HCT116 (cell line): ENCODE measurements around the gene RABIF. TPM values are rescaled to one million over a fixed set of nuclear protein-coding genes. Genes with fewer than 3 reads are reported as not detected.

Source experiments
- ATAC-seq: fragments of 200-7000 bp; cut with Tn5 transposase; 2 replicates; pipeline ENCODE4 v1.9.1; 2020; ENCODE audit warnings: mild to moderate bottlenecking, moderate library complexity
- BruUV-seq: library from RNA; stranded (reverse); fragments of 400-500 nt; replicated peaks from 2 replicates; lab custom pipeline; 2021; lab: Mats Ljungman, UMichigan
- CTCF ChIA-PET: fragments of 300-600 bp; sonication (Branson Sonifier 250); formaldehyde crosslinking; loops from one replicate; lab custom pipeline; 2021; ENCODE audit warnings: antibody characterized with exemption; lab: Charles Lee
- POLR2A ChIA-PET: fragments of 300-600, 350-600 bp; sonication (Branson Sonifier 250); formaldehyde crosslinking; loops from one replicate; lab custom pipeline; 2021; ENCODE audit warnings: antibody characterized with exemption; lab: Charles Lee
- RAD21 ChIA-PET, 2 experiments: fragments of 300-600 bp; sonication (Branson Sonifier 250); formaldehyde crosslinking; loops; one replicate each; lab custom pipeline; 2023; ENCODE audit warnings: low total read pairs in 2 of 2; ENCODE audit not compliant: uncharacterized antibody in 2 of 2, unreplicated experiment in 2 of 2, low non-redundant PET in 1 of 2; lab: Charles Lee
- DNase-seq: peaks from one replicate; pipeline ENCODE4 v3.0.0-alpha.2; 2010; ENCODE audit warnings: low read depth, low spot score
- H2AFZ ChIP-seq: fragments of 200-600 bp; shearing (Covaris generic), sonication (generic); 2 replicates; pipeline ENCODE4 v1.6.1; 2017; ENCODE audit warnings: low read depth, mixed run types, mixed read lengths, antibody characterized with exemption, low read length; ENCODE audit not compliant: poor library complexity, severe bottlenecking
- H3K27ac ChIP-seq: 2 replicates; pipeline ENCODE4 v1.5.1; 2012; ENCODE audit warnings: low read depth, low read length
- H3K27me3 ChIP-seq: fragments of 200-600 bp; sonication (generic); 2 replicates; pipeline ENCODE4 v1.6.1; 2016; ENCODE audit warnings: mixed run types, low read length, mixed read lengths; ENCODE audit not compliant: insufficient read depth
- H3K36me3 ChIP-seq, 2 experiments: fragments of 200-500 bp in 1 of 2; fragments of 200-600 bp in 1 of 2; sonication (Bioruptor generic) in 1 of 2; sonication (generic) in 1 of 2; 2 replicates each; pipeline versions ENCODE4 v1.5.1 to v1.6.1; 2014 to 2016; ENCODE audit warnings: low read length in 2 of 2, inconsistent platforms in 1 of 2, mixed read lengths in 1 of 2, mixed run types in 1 of 2; ENCODE audit not compliant: insufficient read depth in 2 of 2, control insufficient read depth in 1 of 2
- H3K4me1 ChIP-seq, 2 experiments: fragments of 200-600 bp in 1 of 2; sonication (generic) in 1 of 2; 2 replicates each; pipeline versions ENCODE4 v1.5.1 to v1.6.1; 2012 to 2017; ENCODE audit warnings: low read length in 2 of 2, inconsistent platforms in 1 of 2, mild to moderate bottlenecking in 1 of 2, mixed read lengths in 1 of 2, mixed run types in 1 of 2, moderate library complexity in 1 of 2; ENCODE audit not compliant: insufficient read depth in 2 of 2, control insufficient read depth in 1 of 2
- H3K4me2 ChIP-seq: fragments of 200-600 bp; sonication (generic); 2 replicates; pipeline ENCODE4 v1.6.1; 2017; ENCODE audit warnings: mixed run types, low read length, mixed read lengths
- H3K4me3 ChIP-seq, 2 experiments: fragments of 200-600 bp in 1 of 2; sonication (generic) in 1 of 2; replicated peaks in 1 of 2; 2 replicates each; pipeline ENCODE4 v1.5.1; 2011 to 2016; ENCODE audit warnings: low read length in 2 of 2, control low read depth in 1 of 2, low read depth in 1 of 2, mild to moderate bottlenecking in 1 of 2, mixed read lengths in 1 of 2, mixed run types in 1 of 2
- H3K79me2 ChIP-seq: fragments of 200-600 bp; sonication (generic); 2 replicates; pipeline ENCODE4 v1.6.1; 2017; ENCODE audit warnings: mild to moderate bottlenecking, mixed run types, low read length, moderate library complexity, mixed read lengths; ENCODE audit not compliant: insufficient read depth
- H3K9ac ChIP-seq: fragments of 200-600 bp; sonication (generic); 2 replicates; pipeline ENCODE4 v1.6.1; 2016; ENCODE audit warnings: low read length, mixed read lengths
- H3K9me2 ChIP-seq: fragments of 200-600 bp; sonication (generic), shearing (Covaris generic); 2 replicates; pipeline ENCODE4 v1.6.1; 2017; ENCODE audit warnings: mixed run types, mild to moderate bottlenecking, moderate library complexity; ENCODE audit not compliant: insufficient read depth
- H3K9me3 ChIP-seq, 2 experiments: fragments of 200-500 bp in 1 of 2; fragments of 200-600 bp in 1 of 2; sonication (Bioruptor generic) in 1 of 2; sonication (generic) in 1 of 2; 2 replicates each; pipeline ENCODE4 v1.6.1; 2014 to 2017; ENCODE audit warnings: low read length in 2 of 2, mixed read lengths in 2 of 2, inconsistent platforms in 1 of 2, low read depth in 1 of 2, mild to moderate bottlenecking in 1 of 2, mixed run types in 1 of 2, moderate library complexity in 1 of 2; ENCODE audit not compliant: control insufficient read depth in 1 of 2, insufficient read depth in 1 of 2
- H4K20me1 ChIP-seq: fragments of 200-600 bp; sonication (generic), shearing (Covaris generic); 2 replicates; pipeline ENCODE4 v1.6.1; 2017; ENCODE audit warnings: mixed run types, mild to moderate bottlenecking, moderate library complexity; ENCODE audit not compliant: insufficient read depth
- CEBPB ChIP-seq: IDR thresholded peaks from 2 replicates; pipeline ENCODE4 v1.6.1; 2012; ENCODE audit warnings: low read depth
- EGR1 ChIP-seq: IDR thresholded peaks from 2 replicates; pipeline ENCODE4 v1.6.1; 2012; ENCODE audit warnings: low read depth
- EZH2phosphoT487 ChIP-seq: fragments of 200-600 bp; IDR thresholded peaks from 2 replicates; pipeline ENCODE4 v1.6.1; 2018; ENCODE audit warnings: antibody characterized with exemption, borderline replicate concordance
- FOSL1 ChIP-seq: IDR thresholded peaks from 2 replicates; pipeline ENCODE4 v1.6.1; 2012; ENCODE audit warnings: low read depth
- SP1 ChIP-seq: IDR thresholded peaks from 2 replicates; pipeline ENCODE4 v1.6.1; 2012; ENCODE audit warnings: low read depth
- YY1 ChIP-seq: IDR thresholded peaks from 2 replicates; pipeline ENCODE4 v1.6.1; 2011; ENCODE audit warnings: low read length, low read depth, moderate library complexity, mild to moderate bottlenecking; ENCODE audit not compliant: insufficient replicate concordance; ENCODE audit errors: extremely low read depth
- intact Hi-C: fragments of 100-400 bp; cut with micrococcal nuclease; formaldehyde crosslinking; loops from 2 replicates; pipeline ENCODE4 v1.10.0; 2022
- total RNA-seq: library from RNA; stranded (reverse); gene quantifications from one replicate; pipeline ENCODE4 v1.2.1, GENCODE V29; 2021; ENCODE audit not compliant: unreplicated experiment
- TF ChIP-seq, protein P1 (sequence below): IDR thresholded peaks from 2 replicates; pipeline ENCODE4 v1.6.1; 2012
- TF ChIP-seq, protein P2 (sequence below): IDR thresholded peaks from 2 replicates; pipeline ENCODE4 v1.6.1; 2012; ENCODE audit warnings: low read depth
- TF ChIP-seq, protein P3 (sequence below): IDR thresholded peaks from 2 replicates; pipeline ENCODE4 v1.6.1; 2011; ENCODE audit warnings: mild to moderate bottlenecking, low read length, moderate library complexity; ENCODE audit not compliant: insufficient replicate concordance; ENCODE audit errors: extremely low read depth
- TF ChIP-seq, protein P4 (sequence below), 3 experiments: fragments of 200-600 bp in 1 of 3; sonication (generic) in 1 of 3; IDR thresholded peaks in 2 of 3; conservative IDR thresholded peaks in 1 of 3; 2 replicates each; pipeline ENCODE4 v1.5.1; 2012 to 2017; ENCODE audit warnings: low read depth in 2 of 3, low read length in 2 of 3, antibody characterized with exemption in 1 of 3, borderline replicate concordance in 1 of 3, control low read depth in 1 of 3, mild to moderate bottlenecking in 1 of 3, mixed read lengths in 1 of 3, mixed run types in 1 of 3, moderate library complexity in 1 of 3; ENCODE audit not compliant: insufficient read depth in 1 of 3

RABIF gene
- total RNA-seq, 1 experiment from 2014 or later: 5.4 TPM

DNA sequence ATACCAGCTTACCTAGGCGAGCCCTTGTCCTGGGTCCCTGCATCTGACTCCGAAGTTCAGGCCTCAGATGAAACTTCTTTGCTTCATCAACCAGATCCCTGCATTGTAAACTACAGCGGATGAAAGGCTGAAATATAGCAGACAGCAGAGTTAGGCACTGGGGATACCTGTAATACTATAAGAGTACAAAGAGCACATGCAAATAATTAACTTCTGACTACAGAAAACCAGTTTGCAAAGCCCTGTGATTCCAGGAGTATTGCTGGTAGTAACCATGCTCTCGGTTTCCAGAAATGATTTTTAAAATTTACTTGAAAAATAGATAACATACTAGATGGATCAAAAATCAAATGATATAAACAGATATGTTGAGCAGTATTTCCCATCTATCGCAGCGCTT lies 20.0 kb upstream of the RABIF start:
- H3K9me2 ChIP-seq: no peaks in the 10 kb centered on the region
- no peak for TF ChIP-seq YY1
- TF ChIP-seq, protein P1, sequence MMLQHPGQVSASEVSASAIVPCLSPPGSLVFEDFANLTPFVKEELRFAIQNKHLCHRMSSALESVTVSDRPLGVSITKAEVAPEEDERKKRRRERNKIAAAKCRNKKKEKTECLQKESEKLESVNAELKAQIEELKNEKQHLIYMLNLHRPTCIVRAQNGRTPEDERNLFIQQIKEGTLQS: no peak
- TF ChIP-seq EZH2phosphoT487: no peak
- no peak for TF ChIP-seq CEBPB
- no peak for TF ChIP-seq EGR1
- TF ChIP-seq, protein P2, sequence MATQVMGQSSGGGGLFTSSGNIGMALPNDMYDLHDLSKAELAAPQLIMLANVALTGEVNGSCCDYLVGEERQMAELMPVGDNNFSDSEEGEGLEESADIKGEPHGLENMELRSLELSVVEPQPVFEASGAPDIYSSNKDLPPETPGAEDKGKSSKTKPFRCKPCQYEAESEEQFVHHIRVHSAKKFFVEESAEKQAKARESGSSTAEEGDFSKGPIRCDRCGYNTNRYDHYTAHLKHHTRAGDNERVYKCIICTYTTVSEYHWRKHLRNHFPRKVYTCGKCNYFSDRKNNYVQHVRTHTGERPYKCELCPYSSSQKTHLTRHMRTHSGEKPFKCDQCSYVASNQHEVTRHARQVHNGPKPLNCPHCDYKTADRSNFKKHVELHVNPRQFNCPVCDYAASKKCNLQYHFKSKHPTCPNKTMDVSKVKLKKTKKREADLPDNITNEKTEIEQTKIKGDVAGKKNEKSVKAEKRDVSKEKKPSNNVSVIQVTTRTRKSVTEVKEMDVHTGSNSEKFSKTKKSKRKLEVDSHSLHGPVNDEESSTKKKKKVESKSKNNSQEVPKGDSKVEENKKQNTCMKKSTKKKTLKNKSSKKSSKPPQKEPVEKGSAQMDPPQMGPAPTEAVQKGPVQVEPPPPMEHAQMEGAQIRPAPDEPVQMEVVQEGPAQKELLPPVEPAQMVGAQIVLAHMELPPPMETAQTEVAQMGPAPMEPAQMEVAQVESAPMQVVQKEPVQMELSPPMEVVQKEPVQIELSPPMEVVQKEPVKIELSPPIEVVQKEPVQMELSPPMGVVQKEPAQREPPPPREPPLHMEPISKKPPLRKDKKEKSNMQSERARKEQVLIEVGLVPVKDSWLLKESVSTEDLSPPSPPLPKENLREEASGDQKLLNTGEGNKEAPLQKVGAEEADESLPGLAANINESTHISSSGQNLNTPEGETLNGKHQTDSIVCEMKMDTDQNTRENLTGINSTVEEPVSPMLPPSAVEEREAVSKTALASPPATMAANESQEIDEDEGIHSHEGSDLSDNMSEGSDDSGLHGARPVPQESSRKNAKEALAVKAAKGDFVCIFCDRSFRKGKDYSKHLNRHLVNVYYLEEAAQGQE: no peak
- TF ChIP-seq FOSL1: no peak
- TF ChIP-seq, protein P3, sequence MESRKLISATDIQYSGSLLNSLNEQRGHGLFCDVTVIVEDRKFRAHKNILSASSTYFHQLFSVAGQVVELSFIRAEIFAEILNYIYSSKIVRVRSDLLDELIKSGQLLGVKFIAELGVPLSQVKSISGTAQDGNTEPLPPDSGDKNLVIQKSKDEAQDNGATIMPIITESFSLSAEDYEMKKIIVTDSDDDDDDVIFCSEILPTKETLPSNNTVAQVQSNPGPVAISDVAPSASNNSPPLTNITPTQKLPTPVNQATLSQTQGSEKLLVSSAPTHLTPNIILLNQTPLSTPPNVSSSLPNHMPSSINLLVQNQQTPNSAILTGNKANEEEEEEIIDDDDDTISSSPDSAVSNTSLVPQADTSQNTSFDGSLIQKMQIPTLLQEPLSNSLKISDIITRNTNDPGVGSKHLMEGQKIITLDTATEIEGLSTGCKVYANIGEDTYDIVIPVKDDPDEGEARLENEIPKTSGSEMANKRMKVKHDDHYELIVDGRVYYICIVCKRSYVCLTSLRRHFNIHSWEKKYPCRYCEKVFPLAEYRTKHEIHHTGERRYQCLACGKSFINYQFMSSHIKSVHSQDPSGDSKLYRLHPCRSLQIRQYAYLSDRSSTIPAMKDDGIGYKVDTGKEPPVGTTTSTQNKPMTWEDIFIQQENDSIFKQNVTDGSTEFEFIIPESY: no peak
- TF ChIP-seq SP1: no peak
- TF ChIP-seq, protein P4, sequence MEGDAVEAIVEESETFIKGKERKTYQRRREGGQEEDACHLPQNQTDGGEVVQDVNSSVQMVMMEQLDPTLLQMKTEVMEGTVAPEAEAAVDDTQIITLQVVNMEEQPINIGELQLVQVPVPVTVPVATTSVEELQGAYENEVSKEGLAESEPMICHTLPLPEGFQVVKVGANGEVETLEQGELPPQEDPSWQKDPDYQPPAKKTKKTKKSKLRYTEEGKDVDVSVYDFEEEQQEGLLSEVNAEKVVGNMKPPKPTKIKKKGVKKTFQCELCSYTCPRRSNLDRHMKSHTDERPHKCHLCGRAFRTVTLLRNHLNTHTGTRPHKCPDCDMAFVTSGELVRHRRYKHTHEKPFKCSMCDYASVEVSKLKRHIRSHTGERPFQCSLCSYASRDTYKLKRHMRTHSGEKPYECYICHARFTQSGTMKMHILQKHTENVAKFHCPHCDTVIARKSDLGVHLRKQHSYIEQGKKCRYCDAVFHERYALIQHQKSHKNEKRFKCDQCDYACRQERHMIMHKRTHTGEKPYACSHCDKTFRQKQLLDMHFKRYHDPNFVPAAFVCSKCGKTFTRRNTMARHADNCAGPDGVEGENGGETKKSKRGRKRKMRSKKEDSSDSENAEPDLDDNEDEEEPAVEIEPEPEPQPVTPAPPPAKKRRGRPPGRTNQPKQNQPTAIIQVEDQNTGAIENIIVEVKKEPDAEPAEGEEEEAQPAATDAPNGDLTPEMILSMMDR (IDR thresholded peaks at IDR 0.05 in 2 of 3, conservative IDR thresholded peaks at IDR 0.05 in 1 of 3; ENCODE audit: borderline replicate concordance in 1 of 3, insufficient read depth in 1 of 3, low read depth in 2 of 3, low read length in 2 of 3): no peak
- TF ChIP-seq, all 23 proteins: peak for 0
- no TSS peak for BruUV-seq
- ChIA-PET CTCF (no interaction called here), POLR2A (no interaction called here), RAD21 (interaction anchor here in 1 of 2 experiments (0.6 kb wide), 1 partner anchor 98 kb away, joined by 7 read pairs; the partner anchor contains the start of gene TMEM183A)
- no peak overlapping the region for H3K9ac ChIP-seq
- no peaks in the 10 kb centered on the region for H3K4me1 ChIP-seq
- H3K4me2 ChIP-seq: no peak overlapping the region
- peaks cover 27 to 31% of the 10 kb centered on the region in 2 experiments; a peak in 3 of 4 replicates for H3K36me3 ChIP-seq
- no peaks in the 10 kb centered on the region for H3K27me3 ChIP-seq
- no peak overlapping the region for H2AFZ ChIP-seq
- DNase-seq (no peak), ATAC-seq (no peak)
- H3K27ac ChIP-seq: no peak overlapping the region
- no peaks in the 10 kb centered on the region for H4K20me1 ChIP-seq
- H3K79me2 ChIP-seq: no peaks in the 10 kb centered on the region
- intact Hi-C loops: no loop called here
- no peak overlapping the region for H3K4me3 ChIP-seq
- no peaks in the 10 kb centered on the region for H3K9me3 ChIP-seq
